B cell (primary cell): ENCODE measurements around the gene WDR27.

Source experiments
- EZH2 ChIP-seq: IDR thresholded peaks from 2 replicates; pipeline ENCODE4 v1.6.1; 2012; ENCODE audit warnings: borderline replicate concordance, low read depth, mild to moderate bottlenecking, moderate library complexity, low read length; ENCODE audit not compliant: insufficient read depth, poor library complexity, severe bottlenecking
- TF ChIP-seq, protein P1 (sequence below): fragments of 200-600 bp; IDR thresholded peaks from one replicate; pipeline ENCODE4 v1.8.0; 2022; ENCODE audit warnings: antibody characterized with exemption, mild to moderate bottlenecking

DNA sequence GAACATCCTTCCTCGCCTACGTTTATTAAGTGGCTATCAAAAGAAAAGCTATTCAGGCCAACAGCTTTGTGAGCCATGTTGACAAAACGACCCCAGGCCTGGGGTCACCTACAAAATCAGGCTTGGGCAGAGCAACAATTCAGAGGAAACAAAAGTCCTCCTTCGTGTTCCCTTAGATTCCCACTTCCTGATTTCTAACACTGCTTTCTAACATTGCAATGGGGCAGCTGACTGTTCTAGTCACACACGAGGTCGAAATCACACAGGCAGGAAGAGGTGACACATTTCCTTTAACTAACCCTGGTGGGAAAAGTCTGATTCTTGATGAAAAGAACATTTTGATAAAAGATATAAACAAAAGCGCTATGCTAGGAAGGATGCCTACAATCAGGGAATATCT, 31.9 kb downstream of the WDR27 start:
- TF ChIP-seq, protein P1, sequence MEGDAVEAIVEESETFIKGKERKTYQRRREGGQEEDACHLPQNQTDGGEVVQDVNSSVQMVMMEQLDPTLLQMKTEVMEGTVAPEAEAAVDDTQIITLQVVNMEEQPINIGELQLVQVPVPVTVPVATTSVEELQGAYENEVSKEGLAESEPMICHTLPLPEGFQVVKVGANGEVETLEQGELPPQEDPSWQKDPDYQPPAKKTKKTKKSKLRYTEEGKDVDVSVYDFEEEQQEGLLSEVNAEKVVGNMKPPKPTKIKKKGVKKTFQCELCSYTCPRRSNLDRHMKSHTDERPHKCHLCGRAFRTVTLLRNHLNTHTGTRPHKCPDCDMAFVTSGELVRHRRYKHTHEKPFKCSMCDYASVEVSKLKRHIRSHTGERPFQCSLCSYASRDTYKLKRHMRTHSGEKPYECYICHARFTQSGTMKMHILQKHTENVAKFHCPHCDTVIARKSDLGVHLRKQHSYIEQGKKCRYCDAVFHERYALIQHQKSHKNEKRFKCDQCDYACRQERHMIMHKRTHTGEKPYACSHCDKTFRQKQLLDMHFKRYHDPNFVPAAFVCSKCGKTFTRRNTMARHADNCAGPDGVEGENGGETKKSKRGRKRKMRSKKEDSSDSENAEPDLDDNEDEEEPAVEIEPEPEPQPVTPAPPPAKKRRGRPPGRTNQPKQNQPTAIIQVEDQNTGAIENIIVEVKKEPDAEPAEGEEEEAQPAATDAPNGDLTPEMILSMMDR = no peak
- no peak for TF ChIP-seq EZH2
